HepG2 (cell line): ENCODE measurements around the gene RBL1. TPM values are rescaled to one million over a fixed set of nuclear protein-coding genes. Genes with fewer than 3 reads are reported as not detected.

Experiments
- ATAC-seq: fragments of 200-7000 bp; cut with Tn5 transposase; 3 replicates; pipeline ENCODE4 v1.9.1; 2020; ENCODE audit warnings: mild to moderate bottlenecking, moderate library complexity
- BruUV-seq: library from RNA; stranded (reverse); fragments of 400-500 nt; replicated peaks from 2 replicates; lab custom pipeline; 2021; lab: Mats Ljungman, UMichigan
- CTCF ChIA-PET: fragments of 300-600 bp; formaldehyde crosslinking; extraction: SDS; loops from one replicate; lab custom pipeline; 2021; ENCODE audit warnings: low total read pairs, inconsistent platforms, low intra/inter-chr PET ratio; lab: Yijun Ruan, JAX
- POLR2A ChIA-PET: fragments of 350-600 bp; sonication (Branson Sonifier 250); formaldehyde crosslinking; loops from one replicate; lab custom pipeline; 2020; ENCODE audit warnings: antibody characterized with exemption, inconsistent platforms; lab: Yijun Ruan, JAX
- DNase-seq: peaks from one replicate; pipeline ENCODE4 v3.0.0-alpha.2; 2015; ENCODE audit warnings: low spot score
- FAIRE-seq: peaks from 3 replicates; lab custom pipeline; 2011; peaks lifted over from hg19 to GRCh38; lab: Jason Lieb, UNC
- H2AFZ ChIP-seq: one replicate; pipeline ENCODE4 v1.6.1; 2011; ENCODE audit warnings: low read length, inconsistent platforms
- H3K27ac ChIP-seq: fragments of 300-600 bp; 3 replicates; pipeline ENCODE4 v1.8.0; 2011; ENCODE audit warnings: mixed run types, mild to moderate bottlenecking, mixed read lengths, low read length, inconsistent platforms; ENCODE audit not compliant: insufficient read depth; ENCODE audit errors: extremely low read length
- H3K27me3 ChIP-seq, 2 experiments: fragments of 200-600 bp in 1 of 2; 2 replicates in 1 of 2; 3 replicates in 1 of 2; pipeline versions ENCODE4 v1.6.0 to v1.8.0; 2011; ENCODE audit warnings: low read length in 2 of 2, mild to moderate bottlenecking in 2 of 2, moderate library complexity in 2 of 2, inconsistent platforms in 1 of 2; ENCODE audit not compliant: insufficient read depth in 2 of 2, control insufficient read depth in 1 of 2
- H3K36me3 ChIP-seq, 2 experiments: fragments of 200-600 bp in 1 of 2; replicated peaks in 1 of 2; 2 replicates in 1 of 2; 3 replicates in 1 of 2; pipeline versions ENCODE4 v1.5.1 to v1.8.0; 2011; ENCODE audit warnings: low read length in 2 of 2, inconsistent platforms in 1 of 2; ENCODE audit not compliant: insufficient read depth in 2 of 2, control insufficient read depth in 1 of 2
- H3K4me1 ChIP-seq: 2 replicates; pipeline ENCODE4 v1.5.1; 2012; ENCODE audit warnings: low read length, inconsistent platforms; ENCODE audit not compliant: insufficient read depth
- H3K4me2 ChIP-seq: 2 replicates; pipeline ENCODE4 v1.6.0; 2011; ENCODE audit warnings: low read depth, low read length, inconsistent platforms
- H3K4me3 ChIP-seq, 3 experiments: fragments of 200-600 bp in 1 of 3; sonication (generic), shearing (Covaris generic) in 1 of 3; replicated peaks in 1 of 3; 2 replicates each; pipeline ENCODE4 v1.5.1; 2011 to 2016; ENCODE audit warnings: low read length in 3 of 3, inconsistent platforms in 2 of 3, low read depth in 2 of 3, mild to moderate bottlenecking in 2 of 3, control low read depth in 1 of 3, mixed read lengths in 1 of 3; ENCODE audit not compliant: insufficient read depth in 1 of 3
- H3K79me2 ChIP-seq: one replicate; pipeline ENCODE4 v1.6.1; 2011; ENCODE audit warnings: low read length, inconsistent platforms; ENCODE audit not compliant: insufficient read depth
- H3K9ac ChIP-seq: 2 replicates; pipeline ENCODE4 v1.6.0; 2011; ENCODE audit warnings: mild to moderate bottlenecking, low read depth, low read length, inconsistent platforms; ENCODE audit not compliant: insufficient read depth
- H3K9me3 ChIP-seq: 2 replicates; pipeline ENCODE4 v1.5.1; 2012; ENCODE audit warnings: mild to moderate bottlenecking, low read length
- H4K20me1 ChIP-seq: 2 replicates; pipeline ENCODE4 v1.6.0; 2011; ENCODE audit warnings: inconsistent platforms, mild to moderate bottlenecking, low read length, moderate library complexity; ENCODE audit not compliant: insufficient read depth
- ARID2 ChIP-seq: sonication (generic); formaldehyde crosslinking; IDR thresholded peaks from 2 replicates; pipeline ENCODE4 v1.8.1; 2022; ENCODE audit warnings: mild to moderate bottlenecking, missing genetic modification reagents, borderline replicate concordance
- FOXK1 ChIP-seq: sonication (generic); formaldehyde crosslinking; IDR thresholded peaks from 2 replicates; pipeline ENCODE4 v1.4.0; 2020; ENCODE audit warnings: low read depth, missing genetic modification reagents, borderline replicate concordance
- GABPA ChIP-seq, 2 experiments: IDR thresholded peaks; 2 replicates each; pipeline ENCODE4 v1.6.1; 2011 to 2016; ENCODE audit warnings: low read depth in 2 of 2, low read length in 1 of 2, missing biosample characterization in 1 of 2, missing genetic modification characterization in 1 of 2
- MED1 ChIP-seq: sonication (generic); formaldehyde crosslinking; IDR thresholded peaks from 2 replicates; pipeline ENCODE4 v1.4.0; 2020; ENCODE audit warnings: missing genetic modification reagents
- NAIF1 ChIP-seq: sonication (generic); formaldehyde crosslinking; IDR thresholded peaks from 2 replicates; pipeline ENCODE4 v1.5.0; 2020; ENCODE audit warnings: mild to moderate bottlenecking, missing genetic modification reagents, borderline replicate concordance
- PLRG1 ChIP-seq: fragments of 450-650 bp; conservative IDR thresholded peaks from 2 replicates; pipeline ENCODE4 v1.6.1; 2016
- RARA ChIP-seq: IDR thresholded peaks from 2 replicates; pipeline ENCODE4 v1.6.1; 2016; ENCODE audit warnings: missing genetic modification reagents, missing compliant biosample characterization
- SMC3 ChIP-seq: IDR thresholded peaks from 2 replicates; pipeline ENCODE4 v1.6.1; 2011; ENCODE audit warnings: low read length, improper control_type of control experiment
- SP4 ChIP-seq: sonication (generic); formaldehyde crosslinking; IDR thresholded peaks from 2 replicates; pipeline ENCODE4 v1.8.1; 2023; ENCODE audit warnings: mild to moderate bottlenecking, missing genetic modification reagents
- STAT5B ChIP-seq: sonication (generic); formaldehyde crosslinking; IDR thresholded peaks from 2 replicates; pipeline ENCODE4 v1.4.0; 2020; ENCODE audit warnings: missing genetic modification reagents
- TCF7 ChIP-seq: sonication (generic); IDR thresholded peaks from 2 replicates; pipeline ENCODE4 v1.6.1; 2016; ENCODE audit warnings: antibody characterized with exemption, low read depth
- THAP11 ChIP-seq: IDR thresholded peaks from 2 replicates; pipeline ENCODE4 v1.6.1; 2016; ENCODE audit warnings: missing biosample characterization, missing genetic modification reagents
- ZNF160 ChIP-seq: sonication (generic); formaldehyde crosslinking; IDR thresholded peaks from 2 replicates; pipeline ENCODE4 v1.8.0; 2022; ENCODE audit warnings: mild to moderate bottlenecking, inconsistent platforms, missing genetic modification reagents
- ZNF3 ChIP-seq: IDR thresholded peaks from 2 replicates; pipeline ENCODE4 v1.7.0; 2017; ENCODE audit warnings: inconsistent platforms
- WGBS: methylation state at CpG from one replicate; pipeline ENCODE4 v1.1.6; 2017; ENCODE audit warnings: low lambda C conversion rate; 5-methylcytosine and 5-hydroxymethylcytosine counted together
- in situ Hi-C: cut with HindIII; loops from 2 replicates; pipeline ENCODE4 v1.10.0; 2017; ENCODE audit warnings: low pct_unique_long_range_greater_than_20kb; ENCODE audit not compliant: extremely low pct_ligation_motif_present
- intact Hi-C: fragments of 100-400 bp; cut with micrococcal nuclease; formaldehyde crosslinking; loops from one replicate; pipeline ENCODE4 v1.10.0; 2022; ENCODE audit not compliant: unreplicated experiment
- polyA plus RNA-seq, 8 experiments: library from polyadenylated mRNA; depleted of rRNA in 3 of 8; stranded (reverse) in 7 of 8; unstranded in 1 of 8; fragments of >200 nt; fragmentation: Illumina TruSeq in 4 of 8; extraction: Trizol in 4 of 8; gene quantifications; 2 replicates each; pipeline versions ENCODE4 v1.2.1 to v1.2.3, GENCODE V29; 2011 to 2016; ENCODE audit warnings: low read depth in 4 of 8, missing spikeins in 1 of 8, mixed read lengths in 1 of 8; ENCODE audit not compliant: insufficient read depth in 1 of 8
- total RNA-seq, 5 experiments: library from RNA; depleted of rRNA; stranded (reverse); fragments of >200 nt; fragmentation: Illumina TruSeq; extraction: Trizol; gene quantifications; 2 replicates each; pipeline ENCODE4 v1.2.3, GENCODE V29; 2016; ENCODE audit warnings: low read depth in 1 of 5
- TF ChIP-seq, protein P1 (sequence below): sonication (generic); formaldehyde crosslinking; IDR thresholded peaks from 2 replicates; pipeline ENCODE4 v1.5.0; 2020; ENCODE audit warnings: mild to moderate bottlenecking, missing genetic modification reagents
- TF ChIP-seq, protein P2 (sequence below): sonication (generic); formaldehyde crosslinking; IDR thresholded peaks from 2 replicates; pipeline ENCODE4 v1.5.0; 2020; ENCODE audit warnings: mild to moderate bottlenecking, missing genetic modification reagents
- TF ChIP-seq, protein P3 (sequence below): sonication (generic); formaldehyde crosslinking; IDR thresholded peaks from 2 replicates; pipeline ENCODE4 v1.5.0; 2020; ENCODE audit warnings: missing genetic modification reagents
- TF ChIP-seq, protein P4 (sequence below): sonication (generic); formaldehyde crosslinking; IDR thresholded peaks from 2 replicates; pipeline ENCODE4 v1.4.0; 2020; ENCODE audit warnings: missing genetic modification reagents; ENCODE audit errors: not compliant biosample characterization

The RBL1 gene
- total and polyA plus RNA-seq, 2 of the 13 experiments (the other 11 are each of a cell fraction or from before 2014, with no cell fraction given) = 6.0 to 27.5 TPM

GRCh38 chr20:36950414-36951197 lies 145.2 kb downstream of the RBL1 start:
- H3K36me3 ChIP-seq = peaks cover 0 to 2% of the 10 kb centered on the region in 2 experiments; a peak in 1 of 5 replicates
- intact Hi-C loops (loop anchor here (10.0 kb wide), 1 partner anchor 144 kb away; the partner anchor contains the start of gene RBL1), in situ Hi-C loops (no loop called here)
- BruUV-seq = no TSS peak
- peak overlapping the region; percentile 77 for H3K9ac ChIP-seq
- DNase-seq = no peak
- CTCF ChIA-PET = no interaction called here
- peak overlapping the region; percentile 29 for H2AFZ ChIP-seq
- peaks cover 64% of the 10 kb centered on the region for H3K4me1 ChIP-seq
- peaks cover 14% of the 10 kb centered on the region for H3K79me2 ChIP-seq
- POLR2A ChIA-PET = no interaction called here
- H3K4me2 ChIP-seq = peak overlapping the region; percentile 86
- no peaks in the 10 kb centered on the region for H3K9me3 ChIP-seq
- no peaks in the 10 kb centered on the region for H4K20me1 ChIP-seq
- no peaks in the 10 kb centered on the region; a peak in 1 of 5 replicates for H3K27me3 ChIP-seq
- H3K27ac ChIP-seq = peak overlapping the region; percentile 76
- no peak for FAIRE-seq
- peak; percentile 8; the same call in 2 of the 3 replicates for ATAC-seq
- under 1% methylated on average over 24 of the region's 24 CpGs for whole genome bisulfite sequencing
- peak overlapping the region; percentile 86 to 98 (median 88) for H3K4me3 ChIP-seq
- TF ChIP-seq SMC3 (peak; percentile 3; the same call in 1 of the 2 replicates), ZNF160 (CRISPR knock-in tag) (no peak), NAIF1 (CRISPR knock-in tag) (0 out of 2 replicates have a peak, but pooled peaks have one; percentile 51), FOXK1 (CRISPR knock-in tag) (no peak), ARID2 (CRISPR knock-in tag) (0 out of 2 replicates have a peak, but pooled peaks have one; percentile 25), RARA (CRISPR knock-in tag) (no peak), STAT5B (CRISPR knock-in tag) (no peak), GABPA (IDR thresholded peaks at IDR 0.05; ENCODE audit: low read depth, low read length) (no peak), GABPA (CRISPR knock-in tag; IDR thresholded peaks at IDR 0.05; ENCODE audit: low read depth) (no peak), TCF7 (0 out of 2 replicates have a peak, but pooled peaks have one; percentile 13), MED1 (peak; percentile 16; the same call in 1 of the 2 replicates), PLRG1 (no peak), SP4 (no peak), ZNF3 (no peak), THAP11 (CRISPR knock-in tag) (no peak)
- TF ChIP-seq, protein P1, sequence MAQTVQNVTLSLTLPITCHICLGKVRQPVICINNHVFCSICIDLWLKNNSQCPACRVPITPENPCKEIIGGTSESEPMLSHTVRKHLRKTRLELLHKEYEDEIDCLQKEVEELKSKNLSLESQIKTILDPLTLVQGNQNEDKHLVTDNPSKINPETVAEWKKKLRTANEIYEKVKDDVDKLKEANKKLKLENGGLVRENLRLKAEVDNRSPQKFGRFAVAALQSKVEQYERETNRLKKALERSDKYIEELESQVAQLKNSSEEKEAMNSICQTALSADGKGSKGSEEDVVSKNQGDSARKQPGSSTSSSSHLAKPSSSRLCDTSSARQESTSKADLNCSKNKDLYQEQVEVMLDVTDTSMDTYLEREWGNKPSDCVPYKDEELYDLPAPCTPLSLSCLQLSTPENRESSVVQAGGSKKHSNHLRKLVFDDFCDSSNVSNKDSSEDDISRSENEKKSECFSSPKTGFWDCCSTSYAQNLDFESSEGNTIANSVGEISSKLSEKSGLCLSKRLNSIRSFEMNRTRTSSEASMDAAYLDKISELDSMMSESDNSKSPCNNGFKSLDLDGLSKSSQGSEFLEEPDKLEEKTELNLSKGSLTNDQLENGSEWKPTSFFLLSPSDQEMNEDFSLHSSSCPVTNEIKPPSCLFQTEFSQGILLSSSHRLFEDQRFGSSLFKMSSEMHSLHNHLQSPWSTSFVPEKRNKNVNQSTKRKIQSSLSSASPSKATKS = no peak
- TF ChIP-seq, protein P2, sequence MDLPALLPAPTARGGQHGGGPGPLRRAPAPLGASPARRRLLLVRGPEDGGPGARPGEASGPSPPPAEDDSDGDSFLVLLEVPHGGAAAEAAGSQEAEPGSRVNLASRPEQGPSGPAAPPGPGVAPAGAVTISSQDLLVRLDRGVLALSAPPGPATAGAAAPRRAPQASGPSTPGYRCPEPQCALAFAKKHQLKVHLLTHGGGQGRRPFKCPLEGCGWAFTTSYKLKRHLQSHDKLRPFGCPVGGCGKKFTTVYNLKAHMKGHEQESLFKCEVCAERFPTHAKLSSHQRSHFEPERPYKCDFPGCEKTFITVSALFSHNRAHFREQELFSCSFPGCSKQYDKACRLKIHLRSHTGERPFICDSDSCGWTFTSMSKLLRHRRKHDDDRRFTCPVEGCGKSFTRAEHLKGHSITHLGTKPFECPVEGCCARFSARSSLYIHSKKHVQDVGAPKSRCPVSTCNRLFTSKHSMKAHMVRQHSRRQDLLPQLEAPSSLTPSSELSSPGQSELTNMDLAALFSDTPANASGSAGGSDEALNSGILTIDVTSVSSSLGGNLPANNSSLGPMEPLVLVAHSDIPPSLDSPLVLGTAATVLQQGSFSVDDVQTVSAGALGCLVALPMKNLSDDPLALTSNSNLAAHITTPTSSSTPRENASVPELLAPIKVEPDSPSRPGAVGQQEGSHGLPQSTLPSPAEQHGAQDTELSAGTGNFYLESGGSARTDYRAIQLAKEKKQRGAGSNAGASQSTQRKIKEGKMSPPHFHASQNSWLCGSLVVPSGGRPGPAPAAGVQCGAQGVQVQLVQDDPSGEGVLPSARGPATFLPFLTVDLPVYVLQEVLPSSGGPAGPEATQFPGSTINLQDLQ (CRISPR knock-in tag) = 0 out of 2 replicates have a peak, but pooled peaks have one; percentile 52
- TF ChIP-seq, protein P3, sequence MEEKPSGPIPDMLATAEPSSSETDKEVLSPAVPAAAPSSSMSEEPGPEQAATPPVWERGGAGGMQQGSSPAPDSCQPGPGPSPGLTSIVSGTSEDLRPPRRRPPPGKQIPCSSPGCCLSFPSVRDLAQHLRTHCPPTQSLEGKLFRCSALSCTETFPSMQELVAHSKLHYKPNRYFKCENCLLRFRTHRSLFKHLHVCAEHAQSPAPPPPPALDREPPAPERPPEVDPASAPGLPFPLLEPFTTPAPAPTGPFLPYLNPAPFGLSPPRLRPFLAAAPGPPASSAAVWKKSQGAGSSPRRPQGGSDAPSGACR (CRISPR knock-in tag) = 0 out of 2 replicates have a peak, but pooled peaks have one; percentile 17
- TF ChIP-seq, protein P4, sequence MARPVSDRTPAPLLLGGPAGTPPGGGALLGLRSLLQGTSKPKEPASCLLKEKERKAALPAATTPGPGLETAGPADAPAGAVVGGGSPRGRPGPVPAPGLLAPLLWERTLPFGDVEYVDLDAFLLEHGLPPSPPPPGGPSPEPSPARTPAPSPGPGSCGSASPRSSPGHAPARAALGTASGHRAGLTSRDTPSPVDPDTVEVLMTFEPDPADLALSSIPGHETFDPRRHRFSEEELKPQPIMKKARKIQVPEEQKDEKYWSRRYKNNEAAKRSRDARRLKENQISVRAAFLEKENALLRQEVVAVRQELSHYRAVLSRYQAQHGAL (CRISPR knock-in tag) = no peak
